GM21723 (cell line): ENCODE measurements around the gene MRPL32.
"Not testable (repeated sequence)": the region's sequence is repeated elsewhere in the genome, so short reads cannot be mapped to it uniquely, and the experiment has no call there.

Experiments
- ATAC-seq: cut with Tn5 transposase; IDR thresholded peaks from one replicate; pipeline ENCODE4 v1.9.1; 2021; ENCODE audit warnings: mild to moderate bottlenecking, moderate library complexity; ENCODE audit not compliant: unreplicated experiment

The MRPL32 gene

DNA sequence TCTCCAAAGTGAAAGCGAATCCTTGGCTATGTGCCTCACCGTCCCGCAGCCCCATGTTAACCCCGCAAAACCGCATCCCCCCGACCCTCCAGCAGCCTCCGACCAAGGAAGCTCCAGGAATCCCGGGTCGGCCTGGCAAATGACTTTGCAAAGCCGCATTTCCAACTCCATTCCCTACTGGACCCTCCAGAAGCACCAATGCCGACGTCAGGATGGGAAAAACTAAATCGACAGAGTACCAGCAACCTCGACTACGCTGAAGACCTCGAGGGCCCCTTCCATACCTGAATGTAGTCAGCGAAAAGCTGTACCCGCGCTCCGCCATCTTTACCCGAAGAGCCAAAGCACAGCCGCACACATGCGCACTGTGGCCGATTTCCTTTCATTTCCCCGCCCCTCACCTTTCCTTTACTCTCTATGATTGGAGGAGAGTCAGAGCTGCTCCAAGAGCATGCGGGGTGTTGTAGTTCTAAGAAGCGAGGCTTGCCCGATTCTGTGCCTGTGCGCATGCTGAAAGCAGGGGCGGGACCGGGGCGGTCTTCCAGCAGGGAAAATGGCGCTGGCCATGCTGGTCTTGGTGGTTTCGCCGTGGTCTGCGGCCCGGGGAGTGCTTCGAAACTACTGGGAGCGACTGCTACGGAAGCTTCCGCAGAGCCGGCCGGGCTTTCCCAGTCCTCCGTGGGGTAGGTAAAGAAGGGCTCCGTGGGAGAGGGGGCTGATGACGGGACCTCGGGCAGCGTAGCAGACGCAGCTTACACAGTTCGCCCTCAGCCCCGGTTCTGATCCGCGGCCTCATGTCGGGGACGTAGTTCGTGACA lies at the start of gene MRPL32, which contains the start of gene PSMA2:
MRPL32 (plus strand) TSS at position 543 of the 818 bp plus-strand sequence; CDS start at position 554, 11 bp downstream.
PSMA2 (minus strand) TSS at position 341 of the 818 bp plus-strand sequence; CDS start at position 325, 16 bp downstream.
- ATAC-seq = peak; percentile 99

- no peak for ATAC-seq
Measured at GRCh38 chr7:42883950-42884349, 48.2 kb upstream of the MRPL32 start.

DNA sequence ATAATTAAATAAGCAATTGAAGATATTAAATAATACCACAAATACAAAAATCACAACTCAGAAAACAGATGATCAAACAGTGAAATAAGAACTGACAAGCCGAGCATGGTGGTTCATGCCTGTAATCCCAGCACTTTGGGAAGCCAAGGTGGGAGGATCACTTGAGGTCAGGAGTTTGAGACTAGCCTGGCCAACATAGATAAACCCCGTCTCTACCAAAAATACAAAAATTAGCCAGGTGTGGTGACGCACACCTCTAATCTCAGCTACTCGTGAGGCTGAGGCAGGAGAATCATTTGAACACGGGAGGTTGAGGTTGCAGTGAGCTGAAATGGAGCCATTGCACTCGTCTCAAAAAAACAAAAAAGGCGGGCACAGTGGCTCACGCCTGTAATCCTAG lies 47.0 kb upstream of the MRPL32 start:
- ATAC-seq = not testable (repeated sequence)

- no peak for ATAC-seq
Measured at GRCh38 chr7:42886129-42886528, 46.0 kb upstream of the MRPL32 start.

GRCh38 chr7:42886893-42887505 lies 45.2 kb upstream of the MRPL32 start:
- ATAC-seq = no peak

- ATAC-seq = no peak
Measured at GRCh38 chr7:42893346-42894240, 38.6 kb upstream of the MRPL32 start.

- ATAC-seq = no peak
Measured at GRCh38 chr7:42900842-42901241, 31.3 kb upstream of the MRPL32 start.

DNA sequence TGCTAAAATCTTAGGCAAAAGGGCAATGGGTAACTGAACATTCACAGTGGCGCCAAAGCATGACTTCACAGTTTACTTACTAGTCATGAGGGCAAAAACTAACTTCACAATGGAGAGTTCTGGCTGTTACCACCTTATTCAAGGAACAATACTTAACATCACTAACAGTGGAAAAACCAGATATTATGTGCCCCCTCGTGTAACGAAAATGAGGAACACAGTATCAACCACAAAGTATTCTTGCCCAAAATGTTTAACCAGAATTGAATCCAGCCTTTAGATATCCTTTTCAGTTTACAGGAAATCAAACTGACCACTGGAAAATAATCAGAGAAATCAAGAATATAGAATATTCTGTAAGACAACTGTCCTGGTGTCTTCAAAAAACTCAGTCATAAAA lies 29.8 kb upstream of the MRPL32 start:
- ATAC-seq = no peak

DNA sequence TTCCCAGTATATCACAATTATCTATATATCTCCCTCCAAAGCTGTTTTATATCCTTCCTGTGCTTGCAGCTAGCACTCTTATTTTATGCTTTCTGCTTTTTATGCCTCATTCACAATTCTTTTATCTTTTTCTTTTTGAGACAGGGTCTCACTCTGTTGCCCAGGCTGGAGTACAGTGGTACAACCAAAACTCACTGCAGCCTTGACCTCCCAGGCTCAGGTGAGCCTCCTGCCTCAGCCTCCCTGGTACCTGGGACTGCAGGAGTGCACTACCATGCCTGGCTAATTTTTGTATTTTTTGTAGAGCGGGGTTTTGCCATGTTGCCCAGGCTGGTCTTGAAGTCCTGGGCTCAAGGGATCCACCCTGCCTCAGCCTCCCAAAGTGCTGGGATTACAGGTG lies 26.0 kb upstream of the MRPL32 start:
- no peak for ATAC-seq

DNA sequence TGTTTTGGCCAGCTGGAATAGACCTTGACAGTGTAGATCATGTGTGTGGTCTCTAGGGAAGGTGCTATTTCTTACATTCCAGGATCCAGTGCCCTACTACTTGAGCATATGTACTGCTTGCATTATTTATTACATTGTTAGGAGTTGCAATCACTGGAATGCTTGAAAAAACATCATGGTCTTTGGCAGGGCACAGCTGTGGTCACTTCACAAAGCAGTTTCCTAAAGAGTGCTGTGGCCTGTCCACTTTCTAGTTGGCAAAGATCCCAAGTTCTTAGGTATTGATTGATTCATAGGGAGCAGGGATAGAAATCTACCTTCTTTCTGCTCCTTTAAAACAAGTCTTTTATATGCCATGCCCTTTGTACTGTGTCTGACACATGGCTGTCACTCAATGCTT lies 24.9 kb upstream of the MRPL32 start:
- ATAC-seq = no peak

- no peak for ATAC-seq
Measured at GRCh38 chr7:42910306-42910705, 21.9 kb upstream of the MRPL32 start.

- ATAC-seq = peak; percentile 90
Measured at GRCh38 chr7:42911454-42912447, 20.4 kb upstream of the MRPL32 start, which contains the start of gene C7orf25. Gene C7orf25 (minus strand): TSS chr7:42912070. CDS start chr7:42910900, 1,170 bp downstream.

DNA sequence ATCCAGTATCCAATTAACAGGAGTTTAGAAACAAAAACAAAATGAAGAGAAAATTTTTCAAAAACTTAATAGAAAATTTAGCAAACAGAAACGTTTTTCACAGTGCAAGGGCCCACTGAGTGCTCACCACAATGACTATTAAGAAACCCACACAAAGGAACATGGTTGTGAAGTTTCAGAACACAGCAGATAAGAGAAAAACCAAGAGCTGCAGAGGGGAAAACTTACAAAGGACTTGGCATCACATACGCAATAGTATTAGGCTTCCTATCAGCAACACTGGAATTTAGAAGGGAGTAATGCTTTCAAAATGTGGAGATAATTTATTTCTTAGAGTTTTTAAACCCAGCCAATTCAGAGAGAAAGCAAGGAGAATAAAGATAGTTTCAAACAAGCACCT lies 18.6 kb upstream of the MRPL32 start:
- no peak for ATAC-seq

DNA sequence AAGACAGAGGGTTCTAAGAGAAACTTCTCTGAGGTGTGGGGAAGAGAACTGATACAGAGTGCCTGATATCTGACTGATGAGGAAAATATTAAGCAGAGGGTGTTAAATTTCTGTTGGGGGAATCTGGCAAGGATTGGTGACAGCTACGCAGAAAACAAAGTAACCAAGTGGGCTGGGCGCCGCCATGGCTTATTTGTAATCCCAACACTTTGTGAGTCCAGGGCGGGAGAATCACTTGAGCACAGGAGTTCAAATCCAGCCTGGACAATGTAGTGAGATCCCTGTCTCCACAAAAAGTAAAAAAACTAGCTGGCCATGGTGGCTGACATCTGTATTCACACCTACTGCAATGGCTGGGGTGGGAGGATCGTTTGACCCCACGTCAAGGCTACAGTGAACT lies 18.2 kb upstream of the MRPL32 start:
- no peak for ATAC-seq

- ATAC-seq = no peak
Measured at GRCh38 chr7:42914421-42915045, 17.6 kb upstream of the MRPL32 start.

DNA sequence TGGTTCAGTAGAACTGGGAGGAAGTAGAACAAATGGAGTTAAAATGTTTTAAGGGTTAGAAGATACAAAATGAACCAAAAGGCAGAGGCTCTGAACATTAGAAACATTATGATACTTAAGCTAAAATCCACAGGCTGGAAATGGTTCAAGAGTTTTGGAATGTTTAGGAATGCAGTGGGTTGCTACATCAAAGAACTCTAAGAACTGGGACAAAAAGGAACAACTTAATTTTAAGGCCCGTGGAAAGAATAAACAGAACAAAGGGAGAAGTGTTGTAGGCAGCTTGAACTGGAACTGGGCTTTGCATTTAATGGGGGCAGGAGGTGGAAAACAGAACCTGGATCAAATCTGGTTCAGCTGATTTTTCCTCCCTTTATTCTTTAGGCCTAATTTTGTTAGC lies 16.8 kb upstream of the MRPL32 start:
- no peak for ATAC-seq

DNA sequence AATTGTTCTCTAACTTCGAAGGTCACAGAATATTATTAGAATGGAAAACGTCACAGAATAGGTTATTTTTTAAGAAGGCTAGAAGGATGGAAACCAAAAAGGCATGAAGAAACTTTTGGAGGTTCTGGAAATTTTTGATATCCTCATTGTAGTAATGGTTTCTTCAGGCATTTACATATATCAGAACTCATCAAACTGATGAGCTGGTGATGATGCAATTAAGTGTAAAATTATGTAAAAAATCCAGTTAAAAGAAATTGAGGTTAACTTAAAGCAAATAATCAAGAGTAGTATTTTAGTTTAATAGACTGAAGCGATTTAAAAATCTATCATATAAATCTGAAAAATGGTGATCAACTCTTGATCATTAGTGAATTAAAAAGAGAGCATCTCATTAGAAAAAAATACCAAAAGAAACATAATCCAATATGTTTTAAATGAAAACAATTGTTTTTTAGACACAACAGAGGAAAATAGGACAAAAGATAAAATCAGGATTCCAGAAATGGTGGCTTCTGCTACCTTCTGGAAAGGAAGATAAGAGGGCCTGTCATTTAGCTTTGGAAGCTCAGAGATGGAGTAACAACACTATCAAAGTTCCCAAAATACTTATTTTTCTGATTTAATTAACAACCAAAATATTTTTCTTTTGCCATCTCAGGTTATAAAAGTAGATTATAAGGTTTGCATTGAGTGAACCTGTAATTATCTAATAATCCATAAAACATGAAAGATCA lies 10.0 kb upstream of the MRPL32 start:
- no peak for ATAC-seq

- no peak for ATAC-seq
Measured at GRCh38 chr7:42924223-42924838, 7.8 kb upstream of the MRPL32 start.
